Measurements from ENCODE around the gene TMEM109. TPM values are rescaled to one million over a fixed set of nuclear protein-coding genes. Genes with fewer than 3 reads are reported as not detected.

TMEM109 gene
- total RNA-seq, 1 experiment from 2014 or later, result 81.6 TPM

- DNase-seq (ENCODE audit: low read depth), result no peak
These were observed 11.2 kb downstream of the TMEM109 start for GRCh38 chr11:60924906-60925853.

GRCh38 chr11:60925868-60926267 lies 11.9 kb downstream of the TMEM109 start:
- DNase-seq (ENCODE audit: low read depth), result peak; percentile 66

- DNase-seq (ENCODE audit: low read depth), result no peak
These were observed 12.5 kb downstream of the TMEM109 start for GRCh38 chr11:60926500-60926899.

GRCh38 chr11:60927061-60927592 lies 13.2 kb downstream of the TMEM109 start:
- no peak for DNase-seq (ENCODE audit: low read depth)

- DNase-seq (ENCODE audit: low read depth), result no peak
These were observed 13.6 kb downstream of the TMEM109 start for GRCh38 chr11:60927600-60927999.

GRCh38 chr11:60928563-60929001 lies 14.6 kb downstream of the TMEM109 start:
- no peak for DNase-seq (ENCODE audit: low read depth)

GRCh38 chr11:60929764-60930163 lies 15.8 kb downstream of the TMEM109 start:
- no peak for DNase-seq (ENCODE audit: low read depth)

- DNase-seq (ENCODE audit: low read depth), result no peak
These were observed 16.4 kb downstream of the TMEM109 start for GRCh38 chr11:60930394-60930793.

GRCh38 chr11:60931917-60932316 lies 18.0 kb downstream of the TMEM109 start:
- no peak for DNase-seq (ENCODE audit: low read depth)

- DNase-seq (ENCODE audit: low read depth), result no peak
These were observed 18.8 kb downstream of the TMEM109 start for GRCh38 chr11:60932605-60933356.

GRCh38 chr11:60933416-60934123 lies 19.6 kb downstream of the TMEM109 start:
- DNase-seq (ENCODE audit: low read depth), result no peak

- no peak for DNase-seq (ENCODE audit: low read depth)
These were observed 20.3 kb downstream of the TMEM109 start for GRCh38 chr11:60934124-60934789.

- no peak for DNase-seq (ENCODE audit: low read depth)
These were observed 21.0 kb downstream of the TMEM109 start for GRCh38 chr11:60934790-60935605.

GRCh38 chr11:60935676-60936442 lies 21.9 kb downstream of the TMEM109 start:
- DNase-seq (ENCODE audit: low read depth), result no peak

GRCh38 chr11:60936467-60937143 lies 22.6 kb downstream of the TMEM109 start:
- no peak for DNase-seq (ENCODE audit: low read depth)

GRCh38 chr11:60937144-60937527 lies 23.2 kb downstream of the TMEM109 start:
- DNase-seq (ENCODE audit: low read depth), result no peak

- DNase-seq (ENCODE audit: low read depth), result no peak
These were observed 23.9 kb downstream of the TMEM109 start for GRCh38 chr11:60937811-60938210.

GRCh38 chr11:60938500-60938899 lies 24.5 kb downstream of the TMEM109 start:
- no peak for DNase-seq (ENCODE audit: low read depth)

GRCh38 chr11:60939301-60939700 lies 25.3 kb downstream of the TMEM109 start:
- no peak for DNase-seq (ENCODE audit: low read depth)

All from RPMI7951 (cell line).